GF-D8 (cell line): Measurements from ENCODE around the gene GDPD5.

Experiments used
- DNase-seq: peaks from one replicate; lab custom pipeline; 2025; lab: John Stamatoyannopoulos, UW

The GDPD5 gene

GRCh38 chr11:75558939-75559843, 33.5 kb upstream of the GDPD5 start:
- DNase-seq, result no peak

DNA sequence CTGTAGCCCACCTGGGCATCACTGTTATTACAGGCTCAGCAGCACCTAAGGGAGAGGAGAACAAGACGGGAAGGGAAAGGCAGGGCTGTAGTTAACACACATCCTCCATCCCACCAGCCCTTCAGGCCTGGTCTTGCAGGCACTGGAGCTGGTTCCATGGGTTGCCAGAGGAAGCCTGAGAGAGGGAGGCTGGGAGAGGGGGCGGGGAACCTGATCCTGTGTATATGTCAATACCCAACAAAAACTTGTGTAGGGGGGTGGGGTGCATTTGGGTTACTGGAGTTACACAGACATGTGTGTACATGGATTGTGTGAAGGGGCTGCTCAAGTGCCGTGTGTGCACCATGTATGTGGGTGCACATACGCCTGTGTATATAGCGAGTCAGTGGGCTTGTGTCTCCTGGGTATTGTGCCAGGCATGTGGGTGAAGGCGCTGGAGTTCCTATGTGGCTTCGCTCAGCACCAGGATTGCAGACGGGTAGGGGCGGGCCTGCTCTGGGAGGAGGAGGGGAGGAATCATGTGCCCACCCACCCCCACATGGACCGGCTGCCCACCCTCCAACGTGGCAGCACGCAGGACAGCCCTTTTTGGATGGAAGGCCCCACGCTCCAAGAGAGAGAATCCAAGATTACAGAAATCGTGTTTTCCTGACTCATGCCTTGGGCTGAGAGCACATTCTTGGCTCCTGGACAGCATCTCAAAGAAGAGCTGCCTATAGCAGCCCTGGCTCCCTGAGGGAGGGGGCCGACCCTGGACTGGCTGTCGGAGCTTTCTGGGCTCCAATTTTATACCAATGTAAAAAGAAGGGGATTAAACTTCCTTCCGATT, 32.1 kb upstream of the GDPD5 start:
- DNase-seq, result no peak

- no peak for DNase-seq
Measured at GRCh38 chr11:75556275-75556674, 30.5 kb upstream of the GDPD5 start.

- DNase-seq, result no peak
Measured at GRCh38 chr11:75555079-75555811, 29.5 kb upstream of the GDPD5 start.

DNA sequence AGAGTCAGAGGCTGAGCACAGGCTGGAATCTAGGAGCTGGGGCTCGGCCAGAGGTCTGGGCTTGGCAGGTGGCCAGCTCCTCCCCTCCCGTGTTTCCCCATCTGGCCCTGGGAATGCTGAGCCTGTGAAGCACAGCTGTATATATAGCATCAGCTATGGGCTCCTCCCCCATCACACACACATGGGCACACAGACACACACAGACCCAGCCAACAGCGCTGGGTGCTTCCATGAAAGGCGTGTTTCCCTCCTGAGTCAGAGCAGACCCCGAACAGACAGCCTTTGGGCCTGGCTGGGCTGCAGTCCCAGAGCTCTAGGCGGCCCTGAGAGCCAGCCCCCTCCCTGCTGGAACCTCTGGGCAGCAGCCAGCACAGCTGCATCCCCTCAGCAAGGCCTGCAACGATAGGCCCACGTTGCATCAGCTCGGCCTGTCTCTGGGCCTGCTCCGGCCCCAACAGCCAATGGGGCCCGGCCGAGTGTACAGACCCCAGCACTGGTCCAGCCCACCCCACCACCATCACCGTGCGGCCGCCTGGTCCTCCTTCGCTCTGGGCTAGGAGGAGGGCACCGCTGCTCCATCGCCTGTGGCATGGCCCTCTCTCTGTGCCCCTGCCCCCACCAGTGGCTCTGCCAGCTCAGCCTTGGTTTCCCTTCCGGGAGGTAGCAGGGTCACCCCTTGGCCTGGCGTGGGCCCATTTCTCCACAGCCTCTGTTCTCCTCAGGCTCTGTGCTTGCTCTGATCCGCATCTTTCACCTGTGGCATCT, 28.7 kb upstream of the GDPD5 start:
- DNase-seq, result no peak

DNA sequence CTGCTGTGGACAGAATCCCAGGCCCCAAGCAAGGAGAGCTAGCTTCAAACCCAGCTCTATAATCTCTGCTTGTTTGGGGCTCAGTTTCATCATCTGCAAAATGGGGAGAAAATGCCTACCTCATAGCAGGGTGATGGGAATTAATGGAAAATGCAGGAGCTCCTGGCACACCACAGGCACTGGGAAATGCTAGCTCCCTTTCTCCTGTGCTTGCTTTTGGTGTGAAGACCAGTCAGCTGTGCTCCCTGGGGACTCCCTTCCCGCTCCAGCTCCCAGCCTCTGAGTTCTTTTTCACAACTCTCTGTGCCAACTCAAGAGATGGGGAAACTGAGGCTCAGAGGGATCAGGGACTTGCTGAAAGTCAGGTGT, 28.1 kb upstream of the GDPD5 start:
- DNase-seq, result no peak

GRCh38 chr11:75553182-75553581, 27.4 kb upstream of the GDPD5 start:
- DNase-seq, result no peak

DNA sequence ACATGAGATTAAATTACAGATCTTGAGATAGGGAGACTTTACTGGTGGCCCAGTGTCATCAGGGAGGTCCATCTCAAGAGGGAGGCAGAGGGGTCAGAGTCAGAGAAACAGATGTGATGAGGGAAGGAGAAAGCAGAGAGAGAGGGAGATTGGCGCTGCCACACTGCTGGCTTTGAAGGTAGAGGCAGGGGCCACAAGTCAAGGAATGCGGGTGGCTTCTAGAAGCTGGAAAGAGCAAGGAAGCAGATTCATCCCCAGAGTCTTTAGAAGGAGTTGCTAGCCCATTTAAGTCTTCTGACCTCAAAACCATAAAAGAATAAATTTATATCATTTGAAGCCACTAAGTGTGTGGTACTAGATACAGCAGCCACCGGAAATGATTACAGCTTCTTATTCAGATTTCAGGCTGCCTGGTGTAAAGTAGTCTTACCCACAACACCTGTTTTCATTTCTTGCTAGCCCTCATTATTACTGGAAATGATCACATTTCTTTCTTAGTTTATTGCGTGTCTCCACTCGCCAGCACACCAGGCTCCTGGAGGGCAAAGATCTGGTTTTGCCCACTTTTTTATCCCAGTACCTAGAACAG, 23.7 kb upstream of the GDPD5 start:
- DNase-seq, result no peak

- DNase-seq, result no peak
Measured at GRCh38 chr11:75548595-75549272, 23.0 kb upstream of the GDPD5 start.

DNA sequence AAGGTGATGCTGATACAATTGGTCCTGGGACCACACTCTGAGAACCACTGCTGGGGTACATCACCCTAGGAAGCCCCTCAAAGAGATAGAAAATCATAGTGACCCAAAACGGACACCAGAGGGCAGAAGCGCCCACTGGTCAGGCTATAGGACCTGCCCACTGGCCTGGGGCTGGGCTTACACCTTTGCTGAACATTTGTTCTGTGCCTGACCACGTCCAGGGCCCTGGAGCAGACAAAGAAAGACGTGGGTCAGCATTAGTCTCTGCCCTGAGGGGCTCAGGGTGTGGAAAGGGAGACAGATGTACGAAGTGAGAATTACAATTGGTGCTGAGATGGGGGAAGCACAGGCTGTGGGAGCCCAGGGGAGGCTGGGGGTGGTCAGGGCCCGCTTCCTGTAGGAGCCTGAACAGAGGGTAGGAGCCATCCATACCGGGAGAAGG, 21.9 kb upstream of the GDPD5 start:
- DNase-seq, result no peak

GRCh38 chr11:75547177-75547576, 21.4 kb upstream of the GDPD5 start:
- no peak for DNase-seq

DNA sequence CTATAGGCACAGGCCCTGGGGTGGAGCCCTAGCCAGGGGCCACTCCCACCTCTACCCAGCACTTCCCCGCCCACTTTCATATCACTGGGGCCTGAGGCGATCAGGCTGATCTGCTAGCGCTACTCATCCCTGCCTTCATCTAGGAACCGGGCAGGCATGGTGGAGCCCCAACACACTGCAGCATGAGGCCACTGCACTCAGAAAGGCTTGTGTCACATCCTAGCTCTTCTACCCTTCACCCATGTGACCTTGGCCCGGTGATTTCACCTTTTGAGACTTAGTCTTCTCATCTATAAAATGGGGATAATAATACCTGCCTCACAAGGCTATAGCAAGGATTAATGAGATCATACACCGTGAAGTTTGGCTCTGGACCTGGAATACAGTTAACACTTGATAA, 18.1 kb upstream of the GDPD5 start:
- no peak for DNase-seq

DNA sequence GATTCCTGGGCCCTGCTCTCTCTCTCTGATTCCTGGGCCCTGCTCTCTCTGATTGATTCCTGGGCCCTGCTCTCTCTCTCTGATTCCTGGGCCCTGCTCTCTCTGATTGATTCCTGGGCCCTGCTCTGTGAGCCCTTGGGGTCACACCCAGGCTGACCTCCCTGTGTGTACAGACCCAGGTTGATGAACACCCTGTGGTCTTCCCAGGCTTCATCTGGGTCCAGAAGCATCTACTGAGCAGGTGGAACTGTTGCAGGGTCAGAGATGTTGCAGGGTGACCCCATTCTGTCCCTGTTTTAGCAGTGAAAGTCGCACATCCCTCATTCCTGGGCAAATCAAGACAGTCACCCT, 16.3 kb upstream of the GDPD5 start:
- DNase-seq, result no peak

DNA sequence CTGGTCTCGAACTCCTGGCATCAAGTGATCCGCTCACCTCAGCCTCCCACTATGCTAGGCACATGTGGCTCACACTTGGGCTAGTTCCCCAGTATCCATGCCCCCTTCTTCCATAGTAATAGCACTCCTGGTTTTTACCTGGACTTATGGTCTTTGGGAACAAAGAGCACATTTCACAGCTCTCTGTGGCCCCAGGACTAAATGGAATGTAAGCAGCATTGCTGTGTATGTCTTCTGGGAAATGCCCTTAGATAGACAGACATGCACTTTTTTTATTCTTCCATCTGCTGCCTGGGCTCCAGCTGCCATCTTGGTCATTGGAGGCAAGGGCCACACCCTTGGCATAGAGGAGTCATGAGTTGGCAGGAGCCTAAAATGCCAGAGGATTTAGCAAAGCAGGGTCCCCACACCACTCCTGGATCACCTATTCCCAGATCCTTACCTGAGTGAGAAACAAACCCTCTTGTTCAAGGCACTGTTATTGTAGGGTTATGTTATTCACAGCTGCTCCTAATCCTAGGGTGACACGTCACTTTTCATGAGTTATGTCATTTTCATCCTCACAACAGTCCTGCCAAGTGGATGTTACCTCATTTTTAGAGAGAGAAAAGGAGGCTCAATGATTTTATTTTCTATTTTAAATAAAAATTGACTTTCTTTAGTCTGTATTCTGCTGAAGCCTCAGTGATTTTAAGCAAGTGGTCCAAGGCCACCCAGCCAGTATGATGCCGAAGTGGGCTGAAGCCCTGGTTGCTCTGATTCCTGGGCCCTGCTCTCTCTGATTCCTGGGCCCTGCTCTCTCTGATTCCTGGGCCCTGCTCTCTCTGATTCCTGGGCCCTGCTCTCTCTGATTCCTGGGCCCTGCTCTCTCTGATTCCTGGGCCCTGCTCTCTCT, 15.7 kb upstream of the GDPD5 start:
- DNase-seq, result no peak

DNA sequence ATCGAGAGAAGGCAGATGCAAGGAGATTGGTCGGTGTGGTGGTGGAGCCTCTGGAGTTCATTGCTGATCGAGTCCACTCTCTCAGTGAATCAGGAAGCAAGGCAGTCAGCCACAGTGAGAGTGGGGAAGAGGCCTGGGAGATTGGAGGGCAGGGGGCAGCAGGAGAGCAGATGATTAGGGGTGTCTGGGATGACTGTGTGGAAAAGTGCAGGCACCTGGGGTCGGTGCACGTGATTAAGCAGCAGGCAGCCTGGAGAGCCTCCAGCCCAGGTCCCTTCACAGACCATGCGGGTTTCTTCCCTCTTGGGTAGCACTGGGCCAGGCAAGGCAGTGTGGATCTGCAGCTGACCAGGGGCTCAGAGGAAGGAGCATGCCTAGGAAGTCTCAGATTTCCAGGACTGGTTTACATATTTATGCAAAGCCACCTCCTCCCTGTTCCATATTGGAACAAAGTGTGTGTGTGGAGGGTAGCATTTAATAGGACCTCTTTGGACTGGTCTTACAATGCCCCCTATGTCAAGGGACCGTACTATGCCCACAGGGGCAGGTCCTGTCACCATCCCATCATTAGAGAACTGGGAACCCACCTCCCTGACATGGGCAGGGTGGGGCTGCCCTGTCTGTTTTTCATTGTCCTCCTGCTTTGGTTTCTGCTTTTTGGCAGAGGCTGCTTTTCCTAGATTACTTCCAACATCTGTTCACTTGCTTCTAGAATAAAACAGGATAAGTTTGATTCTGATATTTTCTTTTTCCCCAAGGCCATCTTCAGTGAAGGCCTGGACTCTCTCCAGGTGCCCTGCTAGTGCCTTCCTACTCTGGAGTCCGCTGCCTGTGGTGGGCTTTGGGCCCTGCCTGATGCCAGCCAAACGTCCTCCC, 14.0 kb upstream of the GDPD5 start:
- DNase-seq, result no peak

- no peak for DNase-seq
Measured at GRCh38 chr11:75538150-75538942, 12.6 kb upstream of the GDPD5 start.

DNA sequence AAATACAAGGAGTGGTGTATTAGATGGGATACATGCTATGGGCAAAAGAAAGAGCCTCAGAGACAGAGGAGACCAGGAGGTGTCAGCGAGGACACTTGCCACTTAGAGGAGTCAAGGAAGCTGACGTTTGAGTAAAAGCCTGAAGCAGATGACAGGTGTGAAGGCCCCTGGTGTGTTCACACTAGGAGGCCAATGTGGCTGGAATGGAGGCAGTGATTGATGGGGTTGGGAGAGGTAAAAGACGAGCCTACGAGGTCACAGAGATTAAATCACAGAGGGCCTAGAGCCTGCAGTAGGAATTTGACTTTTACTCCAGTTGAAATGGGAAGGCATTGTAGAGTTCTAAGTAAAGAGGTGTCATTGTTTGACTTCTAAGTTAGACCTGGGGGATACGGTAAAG, 12.0 kb upstream of the GDPD5 start:
- no peak for DNase-seq
